Measurements from ENCODE around the gene PLCB1.

The PLCB1 gene

DNA sequence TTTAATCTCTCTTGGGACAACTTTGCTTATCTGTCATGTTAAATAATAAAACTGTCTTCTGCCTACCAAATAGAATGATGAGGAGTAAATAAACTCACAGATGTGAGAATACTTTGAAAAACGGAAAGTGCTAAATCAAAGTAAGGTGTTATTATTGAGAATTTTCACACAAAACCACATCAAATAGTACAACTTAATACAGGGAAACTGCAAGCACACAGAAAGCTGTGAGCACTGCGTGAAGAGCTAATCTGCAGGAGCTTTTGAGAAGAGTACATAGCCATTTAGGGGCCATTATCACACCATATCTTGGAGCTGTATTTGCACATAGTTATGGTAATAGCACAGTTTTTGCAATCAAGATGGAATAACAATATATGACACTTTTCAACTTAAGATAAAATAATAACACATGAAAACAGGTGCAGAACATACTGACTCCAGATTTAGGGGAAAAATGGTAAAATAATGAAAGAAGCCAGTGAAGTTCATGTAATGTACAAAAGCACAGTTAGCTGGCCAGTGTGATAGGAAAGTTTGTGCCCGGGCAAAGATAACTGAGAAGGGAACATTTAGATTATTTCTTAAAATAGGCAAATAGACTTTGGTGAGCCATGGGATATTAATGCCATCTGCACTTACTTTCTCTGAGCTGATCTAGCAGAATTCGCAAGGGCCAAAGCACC, 538.3 kb downstream of the PLCB1 start:
- no peak for FAIRE-seq

DNA sequence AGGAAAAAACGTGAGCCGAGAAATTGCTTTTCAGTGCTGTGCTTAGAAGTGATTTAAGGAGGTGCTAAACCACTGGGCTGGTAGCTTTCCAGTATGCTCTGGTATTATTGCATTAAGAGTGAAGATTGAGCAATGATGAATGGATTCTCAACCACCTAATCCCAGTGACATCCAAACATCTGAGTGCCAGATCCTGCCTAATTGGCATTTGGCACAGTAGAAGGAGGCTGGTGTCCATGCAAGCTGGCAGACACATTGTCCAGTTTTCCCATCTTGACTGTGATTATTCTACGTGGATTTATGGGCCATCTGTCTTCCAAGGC, 538.8 kb downstream of the PLCB1 start:
- no peak for FAIRE-seq

DNA sequence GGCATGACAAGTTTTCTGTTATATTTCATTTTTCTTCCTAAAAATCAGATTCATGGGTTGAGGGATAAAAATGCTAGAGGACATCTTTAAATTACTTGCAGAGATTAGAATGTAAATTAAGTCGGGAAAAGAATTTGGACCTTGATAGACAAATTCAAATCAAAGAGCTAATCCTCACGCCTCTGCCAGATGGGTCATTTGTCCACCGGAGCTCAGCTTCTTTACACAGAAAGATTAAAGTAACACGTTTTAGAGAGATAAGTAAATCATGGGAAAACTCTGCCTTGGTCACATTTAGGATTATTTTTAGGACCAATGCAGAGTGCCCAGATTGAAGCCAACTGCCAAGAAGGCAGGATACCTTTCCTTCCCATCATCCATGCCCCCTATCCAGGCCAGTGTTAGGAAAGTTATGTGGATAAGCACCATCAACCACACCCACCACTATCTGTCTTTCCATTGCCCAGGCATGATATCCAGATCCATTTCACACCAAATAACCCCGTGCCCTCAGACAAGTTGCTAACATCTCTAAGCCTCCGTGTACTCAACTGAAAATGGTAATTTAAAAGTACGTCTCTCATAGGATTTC, 539.4 kb downstream of the PLCB1 start:
- no peak for FAIRE-seq

DNA sequence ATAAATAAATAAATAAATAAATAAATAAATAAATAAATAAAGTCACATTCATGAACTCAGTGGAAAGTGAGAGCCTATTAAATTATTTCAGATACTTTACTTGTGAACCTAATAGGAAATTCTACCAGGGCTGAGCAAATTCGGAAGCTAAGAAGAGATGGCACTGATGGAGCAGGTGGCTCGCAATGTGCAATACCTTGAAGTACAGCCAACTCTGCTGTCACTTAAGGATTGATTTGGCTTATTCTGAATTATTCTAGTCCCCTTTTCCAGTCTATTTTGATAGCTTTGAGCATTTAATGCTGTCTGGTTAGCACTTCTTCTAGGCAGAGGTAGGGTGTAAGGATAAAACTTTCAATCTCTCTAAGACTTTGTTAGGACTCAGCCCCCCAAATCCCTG, 541.0 kb downstream of the PLCB1 start:
- FAIRE-seq, result no peak

DNA sequence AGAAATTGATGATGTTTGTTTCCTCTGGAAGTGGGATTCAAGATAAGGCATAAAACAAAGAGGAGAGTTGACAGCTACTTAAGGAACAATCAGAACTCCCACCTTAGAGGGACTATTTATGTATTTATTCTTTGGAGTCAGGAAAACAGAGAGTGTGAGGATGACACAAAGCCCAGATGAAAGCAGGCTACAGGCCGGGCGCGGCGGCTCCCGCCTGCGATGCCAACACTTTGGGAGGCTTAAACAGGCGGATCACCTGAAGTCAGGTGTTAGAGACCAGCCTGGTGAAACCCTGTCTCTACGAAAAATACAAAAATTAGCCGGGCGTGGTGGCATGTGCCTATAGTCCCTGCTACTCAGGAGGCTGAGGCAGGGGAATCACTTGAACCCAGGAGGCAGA, 543.8 kb downstream of the PLCB1 start:
- FAIRE-seq, result no peak

DNA sequence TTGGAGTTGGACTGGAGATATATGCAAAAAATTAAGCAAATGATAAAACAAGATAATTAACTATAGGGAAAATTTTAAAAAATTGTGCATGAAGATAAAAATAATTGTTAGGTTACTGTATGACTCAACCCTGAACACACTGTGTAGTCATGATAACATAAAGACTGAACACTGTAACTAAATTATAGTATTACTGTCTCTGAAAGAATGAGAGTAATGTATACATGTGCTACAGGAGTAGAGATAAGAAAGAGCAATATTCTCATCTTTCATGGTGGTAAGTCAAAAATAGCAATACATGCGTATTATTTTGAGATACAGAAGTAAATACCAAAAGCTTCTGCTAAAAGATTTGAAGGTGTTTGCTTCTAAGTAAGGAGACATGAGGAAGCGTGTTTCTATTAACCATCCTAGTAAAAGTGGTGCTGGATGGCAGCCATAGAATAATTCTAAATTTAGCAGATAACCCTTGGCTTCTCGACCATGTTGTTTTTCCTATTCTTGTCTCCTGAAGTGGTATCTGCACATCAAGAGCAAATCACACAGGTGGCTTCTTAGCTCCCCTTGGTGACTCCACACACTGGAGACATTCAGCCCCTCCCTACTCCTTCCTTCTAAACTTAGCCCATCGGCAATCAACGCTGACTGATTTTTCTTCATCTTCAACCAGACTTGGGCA, 546.2 kb downstream of the PLCB1 start:
- no peak for FAIRE-seq

DNA sequence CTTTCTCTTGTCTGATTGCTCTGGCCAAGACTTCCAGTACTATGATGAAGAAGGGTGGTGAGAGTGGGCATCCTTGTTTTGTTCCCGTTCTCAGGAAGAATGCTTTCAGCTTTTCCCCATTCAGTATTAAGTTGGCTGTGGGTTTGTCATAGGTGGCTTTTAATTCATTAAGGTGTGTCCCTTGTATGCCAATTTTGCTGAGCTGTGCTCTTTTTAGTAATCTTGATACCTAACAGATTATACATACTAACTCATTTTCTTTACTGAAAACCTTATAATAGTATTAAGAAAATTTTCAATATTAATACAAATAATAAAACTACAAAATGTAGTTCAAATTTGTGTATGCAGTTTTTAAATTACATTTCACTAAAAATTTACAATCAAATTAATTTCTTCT, 557.3 kb downstream of the PLCB1 start:
- FAIRE-seq, result no peak

DNA sequence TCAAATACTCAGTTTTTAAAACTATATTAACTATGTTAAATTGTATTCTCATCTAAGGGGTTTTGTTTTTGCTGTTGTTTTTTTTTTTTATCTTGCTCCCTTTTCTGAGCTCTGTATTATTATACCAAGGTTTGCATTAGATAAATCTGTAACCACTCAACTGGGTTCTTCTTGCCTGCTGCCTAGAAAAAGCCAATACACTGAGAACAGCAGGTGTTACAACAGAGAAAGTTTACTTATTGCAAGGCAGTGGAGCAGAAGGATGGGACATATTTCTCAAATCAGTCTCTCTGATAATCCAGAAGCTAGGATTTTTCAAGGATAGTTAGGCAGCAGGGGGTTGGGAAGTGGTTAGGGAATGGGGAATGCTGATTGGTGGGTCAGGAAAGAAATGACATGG, 558.0 kb downstream of the PLCB1 start:
- no peak for FAIRE-seq

DNA sequence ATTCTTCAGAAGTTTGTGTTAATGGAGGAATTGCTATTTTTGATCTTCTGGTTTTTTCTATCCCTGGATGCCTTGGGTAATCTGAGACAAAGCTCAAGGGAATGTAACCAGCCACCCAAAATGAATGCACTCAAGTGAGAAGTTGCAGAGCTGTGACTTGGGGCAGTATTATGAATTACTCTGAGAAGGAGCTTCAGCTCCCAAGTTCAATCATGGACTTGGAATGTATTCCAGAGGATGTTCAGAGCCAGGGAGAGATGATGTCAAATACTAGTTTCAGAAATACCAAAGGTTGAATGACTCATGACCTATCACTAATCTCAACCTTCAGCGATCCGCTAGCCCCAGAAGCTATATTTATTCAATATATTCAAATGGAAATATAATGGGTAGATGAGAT, 561.6 kb downstream of the PLCB1 start:
- FAIRE-seq, result no peak

DNA sequence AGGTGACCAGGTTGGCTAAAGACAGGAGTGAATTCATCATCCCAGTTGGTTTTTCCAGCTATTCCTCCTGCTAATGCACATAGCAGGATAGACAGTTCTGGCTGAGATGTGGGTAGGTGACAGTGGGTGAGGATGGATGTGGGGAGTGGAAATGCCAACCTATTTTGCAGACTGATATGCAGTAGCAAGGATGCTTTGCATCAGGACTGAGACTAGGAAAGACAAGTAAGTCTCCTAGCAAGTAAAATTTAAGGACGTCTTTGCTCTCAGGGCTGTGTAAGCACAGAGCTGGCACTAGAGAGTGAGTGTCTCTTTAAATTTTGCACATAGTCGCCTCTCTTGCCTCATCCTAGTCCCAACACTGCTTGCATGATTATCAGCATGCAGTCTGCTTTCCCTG, 568.7 kb downstream of the PLCB1 start:
- FAIRE-seq, result no peak

DNA sequence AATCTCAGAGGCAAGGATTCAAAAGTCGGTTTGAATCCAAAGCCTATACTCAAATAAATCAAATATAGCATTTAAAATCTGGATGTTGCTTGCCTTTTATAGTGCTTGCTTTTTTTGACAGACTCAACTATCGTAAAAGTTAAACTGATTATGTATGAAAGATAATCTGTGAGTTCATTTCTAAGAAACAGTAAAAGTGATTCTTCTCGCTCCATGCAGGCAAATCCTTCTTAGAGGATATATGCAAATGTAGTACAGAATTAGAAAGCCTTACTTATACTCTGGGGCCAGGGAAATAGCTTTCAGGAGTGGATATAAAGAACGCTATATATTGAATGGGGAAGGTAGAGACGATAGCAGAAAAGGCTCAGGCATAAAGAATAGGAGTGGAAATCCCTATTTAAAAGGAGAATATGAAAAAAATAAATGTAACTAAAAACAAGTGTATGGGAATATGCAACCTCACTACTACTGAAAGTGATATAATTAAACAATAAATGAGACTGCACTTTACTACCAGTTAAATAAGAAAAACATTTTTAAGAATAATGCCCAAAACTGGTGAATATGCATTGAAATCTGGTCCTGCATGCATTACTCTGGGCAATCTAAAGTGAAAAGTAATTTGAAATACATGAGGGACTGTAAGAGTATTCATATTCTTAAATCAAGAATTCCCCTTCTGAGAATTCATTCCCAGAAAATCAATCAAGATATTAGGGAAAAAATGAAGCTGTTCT, 575.1 kb downstream of the PLCB1 start:
- FAIRE-seq, result no peak

DNA sequence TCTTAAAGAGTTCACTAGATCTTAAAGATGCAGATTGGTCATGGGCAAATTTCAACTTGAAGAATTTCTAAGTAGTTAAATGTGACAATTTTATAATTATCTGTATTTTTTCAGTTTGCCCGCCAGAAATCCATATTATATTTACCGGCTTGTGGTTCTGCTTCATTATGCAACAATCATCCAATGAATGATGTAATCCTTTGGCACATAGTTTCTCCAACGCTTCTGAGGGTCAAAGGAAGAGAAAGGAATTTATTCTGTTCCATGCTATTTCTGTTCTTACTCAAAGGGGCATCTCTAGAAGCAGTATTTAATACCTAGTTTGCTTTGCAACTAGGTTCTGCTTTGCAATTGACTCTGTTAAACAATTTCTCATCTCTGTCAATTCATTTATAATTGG, 577.6 kb downstream of the PLCB1 start:
- FAIRE-seq, result no peak

DNA sequence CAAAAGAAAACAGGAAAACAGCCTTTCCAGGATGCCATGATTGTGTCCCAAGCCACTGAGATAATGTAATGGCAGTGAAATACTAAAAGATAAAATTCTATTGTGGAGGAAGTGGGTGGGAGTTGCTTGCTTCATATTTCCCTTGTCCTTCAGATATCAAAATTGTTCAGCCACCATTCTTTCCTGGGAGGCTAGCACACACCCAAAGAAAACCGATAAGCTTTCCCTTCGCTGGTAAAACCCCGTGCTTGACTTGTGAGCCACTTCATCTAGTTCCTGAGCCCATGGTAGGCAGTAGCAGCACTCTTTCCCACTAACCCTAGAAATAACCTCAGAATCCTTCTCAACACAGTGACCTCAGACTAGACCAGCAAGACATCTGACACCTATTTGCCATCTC, 579.4 kb downstream of the PLCB1 start:
- no peak for FAIRE-seq

DNA sequence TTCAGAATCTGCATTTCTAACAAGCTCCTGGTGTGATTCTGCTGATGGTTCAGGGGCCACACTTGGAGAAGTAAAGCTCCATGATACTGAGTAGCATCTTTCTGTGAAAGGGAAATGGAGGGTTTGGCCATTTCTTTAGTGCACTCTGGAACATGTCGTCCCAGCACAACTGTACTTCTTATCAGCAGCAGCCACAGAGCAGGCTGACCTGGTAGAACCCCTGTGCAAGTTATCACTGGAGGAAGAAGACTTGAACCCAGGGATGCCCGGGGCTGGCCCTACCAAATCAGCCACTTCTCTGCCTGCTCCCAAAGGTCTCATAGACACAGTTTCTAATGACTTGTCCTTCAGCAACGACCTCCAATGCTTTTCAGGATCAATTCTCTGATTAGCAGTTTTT, 582.1 kb downstream of the PLCB1 start:
- no peak for FAIRE-seq

DNA sequence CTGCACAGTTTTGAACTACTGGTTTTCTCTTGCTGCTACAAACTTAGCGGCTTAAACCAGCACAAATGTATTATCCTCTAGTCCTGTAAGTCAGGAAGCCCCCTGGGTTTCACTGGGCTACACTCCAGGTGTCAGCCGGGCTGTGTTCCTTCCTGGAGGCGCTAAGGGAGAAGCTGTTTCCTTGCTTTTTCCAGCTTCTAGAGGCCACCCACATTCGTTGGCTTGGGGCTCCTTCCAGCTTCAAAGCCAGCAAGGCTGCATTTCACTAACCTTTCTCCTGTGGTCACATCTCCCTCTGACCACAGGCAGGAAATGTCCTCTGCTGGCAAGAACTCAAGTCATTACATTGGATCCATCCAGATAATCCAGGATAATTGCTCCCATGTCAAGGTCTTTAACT, 586.2 kb downstream of the PLCB1 start:
- no peak for FAIRE-seq

DNA sequence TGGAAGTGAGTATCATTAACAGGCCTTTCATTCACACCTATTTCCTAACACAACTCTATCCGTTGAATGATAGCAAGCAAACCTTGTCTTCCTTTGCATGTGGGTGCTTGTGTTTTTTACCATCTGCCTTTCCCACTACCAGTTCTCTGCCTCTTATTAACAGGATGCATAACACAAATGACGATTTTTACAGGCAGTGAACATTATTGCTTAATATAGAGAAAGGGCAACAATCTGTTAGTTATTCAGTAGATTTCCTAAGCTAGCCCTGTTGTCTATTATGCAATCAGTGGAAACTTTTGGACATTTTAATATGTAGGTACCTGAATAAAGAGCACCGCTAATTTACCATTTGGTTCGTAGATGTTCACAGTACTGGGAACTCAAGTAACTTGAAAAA, 588.0 kb downstream of the PLCB1 start:
- FAIRE-seq, result no peak

DNA sequence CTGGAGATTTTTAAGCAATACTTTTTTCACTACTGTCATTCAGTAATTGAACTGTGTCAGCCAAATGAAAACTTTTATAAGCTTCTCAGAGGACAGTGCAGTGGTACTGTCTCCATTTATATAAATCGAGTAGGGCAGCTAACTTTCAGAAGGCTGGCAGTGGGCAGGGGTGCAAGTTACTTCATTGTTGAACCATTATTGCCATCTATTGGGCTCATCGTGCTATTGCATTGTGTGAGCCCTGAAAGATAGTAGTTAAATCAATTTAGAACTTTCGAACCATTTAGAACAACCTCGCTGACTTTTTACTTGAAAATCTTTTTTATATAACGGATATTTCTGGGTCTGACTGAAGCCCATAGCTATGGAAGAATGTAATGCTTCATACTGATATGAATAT, 589.0 kb downstream of the PLCB1 start:
- no peak for FAIRE-seq

DNA sequence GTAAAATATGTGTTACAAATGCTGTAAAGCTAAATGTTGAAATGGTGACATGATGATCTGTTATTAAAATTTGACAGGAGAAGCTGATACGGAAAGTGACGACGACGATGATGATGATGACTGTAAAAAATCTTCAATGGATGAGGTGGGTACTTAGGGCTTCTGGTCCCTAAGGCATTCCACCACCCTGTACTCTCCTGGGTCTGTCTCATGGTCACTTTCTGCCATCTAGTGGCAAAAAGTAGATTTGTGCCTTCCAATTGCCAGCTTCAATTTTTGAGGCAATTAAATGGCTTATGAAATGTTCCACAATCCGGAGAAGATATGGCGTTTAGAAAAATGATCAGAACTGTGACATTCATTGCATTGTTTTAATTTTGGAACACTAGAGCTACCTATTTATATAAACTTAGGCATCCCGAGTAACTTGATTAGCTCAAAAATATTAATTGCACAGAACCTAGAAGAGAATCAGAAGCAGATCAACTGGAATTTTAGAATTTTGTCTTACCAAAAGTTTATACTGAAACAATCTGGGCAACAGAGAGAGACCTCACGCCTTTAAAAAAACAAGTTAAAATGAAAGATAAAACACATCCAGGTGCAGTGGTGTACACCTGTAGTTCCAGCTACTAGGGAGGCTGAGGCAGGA, 590.3 kb downstream of the PLCB1 start:
- FAIRE-seq, result peak; percentile 24

DNA sequence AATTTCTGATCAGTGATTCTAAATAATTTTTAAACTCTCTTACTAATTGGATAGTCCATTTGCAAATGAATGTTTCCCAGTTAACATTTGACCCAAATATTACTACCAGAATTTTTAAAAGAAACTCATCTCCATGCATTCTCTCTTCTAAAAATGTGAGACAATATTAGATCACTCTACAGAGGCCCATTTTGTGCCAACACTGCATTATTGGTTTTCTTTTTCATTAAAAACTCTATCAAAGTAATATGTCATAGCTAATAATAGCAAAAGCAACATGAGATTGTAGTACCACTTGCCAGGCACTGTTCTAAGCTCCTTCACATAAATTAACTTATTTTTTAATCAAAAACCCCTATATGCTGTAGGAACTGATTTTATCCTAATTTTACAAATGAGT, 591.2 kb downstream of the PLCB1 start:
- no peak for FAIRE-seq

DNA sequence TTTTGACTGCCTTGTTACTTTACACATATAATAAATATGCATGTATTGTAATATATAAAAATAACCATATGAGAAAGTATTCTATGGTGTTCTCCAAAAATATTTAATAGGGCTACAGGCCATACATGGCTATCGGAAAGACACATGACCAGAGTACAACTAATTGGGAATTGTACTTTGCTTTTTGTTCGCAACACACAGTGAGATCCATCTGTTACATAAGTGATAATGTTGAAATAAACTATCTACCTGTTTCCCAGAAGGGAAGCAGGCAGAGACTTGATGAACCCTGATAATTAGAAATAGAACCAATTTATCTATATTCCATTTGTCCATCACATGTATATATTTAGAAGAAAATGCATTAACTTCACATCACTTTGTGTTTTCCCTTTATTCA, 592.8 kb downstream of the PLCB1 start:
- FAIRE-seq, result no peak

DNA sequence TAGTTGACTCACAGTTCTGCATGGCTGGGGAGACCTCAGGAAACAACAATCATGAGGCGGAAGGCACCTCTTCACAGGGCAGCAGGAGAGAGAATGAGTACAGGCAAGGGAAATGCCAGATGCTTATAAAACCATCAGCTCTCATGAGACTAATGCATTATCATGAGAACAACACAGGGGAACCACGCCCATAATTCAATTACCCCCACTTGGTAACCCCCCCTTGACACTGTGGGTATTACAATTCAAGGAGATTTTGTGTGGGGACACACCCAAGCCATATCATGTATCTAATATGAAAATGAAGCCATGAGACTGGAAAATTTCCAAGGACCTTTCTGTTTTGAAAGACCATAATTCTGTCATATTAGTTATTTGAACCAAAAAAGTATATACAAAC, 594.4 kb downstream of the PLCB1 start:
- no peak for FAIRE-seq

DNA sequence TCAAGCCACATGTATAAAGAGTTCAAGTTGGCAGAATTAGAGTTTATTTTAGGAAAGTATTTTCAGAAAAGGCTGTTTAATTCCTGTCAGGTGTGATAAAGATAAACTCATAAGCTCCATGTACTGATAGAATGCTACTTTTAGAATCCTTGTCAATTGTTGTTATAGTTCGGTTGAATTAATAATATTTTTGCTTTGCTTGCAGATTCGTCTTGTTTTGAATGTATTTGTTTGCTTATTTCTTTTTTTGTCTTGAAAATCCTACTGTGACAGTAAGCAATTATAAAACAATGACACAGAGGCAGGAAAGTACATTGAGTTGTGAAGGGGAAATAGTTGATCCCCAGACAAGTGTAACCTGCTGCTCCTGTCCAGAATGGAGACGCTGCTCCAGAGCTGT, 602.9 kb downstream of the PLCB1 start:
- no peak for FAIRE-seq

DNA sequence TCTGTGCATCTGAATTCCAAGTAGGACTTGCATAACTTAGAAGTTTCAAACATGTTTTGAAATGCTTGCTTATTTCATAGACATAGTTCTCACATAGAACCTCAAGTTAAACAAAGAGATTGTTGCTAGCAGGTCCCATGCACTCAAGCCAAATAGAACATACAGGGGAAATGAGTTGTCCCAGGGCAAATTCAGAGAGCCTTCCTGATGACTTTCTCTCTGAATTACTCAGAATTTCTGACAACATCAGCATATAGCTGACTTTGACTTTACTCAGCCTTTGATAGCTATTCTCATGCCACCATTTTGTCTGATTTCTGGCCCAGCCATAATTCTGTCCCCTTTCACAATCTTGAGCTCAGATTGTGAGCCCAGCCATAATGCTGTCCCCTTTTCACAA, 603.6 kb downstream of the PLCB1 start:
- FAIRE-seq, result no peak

DNA sequence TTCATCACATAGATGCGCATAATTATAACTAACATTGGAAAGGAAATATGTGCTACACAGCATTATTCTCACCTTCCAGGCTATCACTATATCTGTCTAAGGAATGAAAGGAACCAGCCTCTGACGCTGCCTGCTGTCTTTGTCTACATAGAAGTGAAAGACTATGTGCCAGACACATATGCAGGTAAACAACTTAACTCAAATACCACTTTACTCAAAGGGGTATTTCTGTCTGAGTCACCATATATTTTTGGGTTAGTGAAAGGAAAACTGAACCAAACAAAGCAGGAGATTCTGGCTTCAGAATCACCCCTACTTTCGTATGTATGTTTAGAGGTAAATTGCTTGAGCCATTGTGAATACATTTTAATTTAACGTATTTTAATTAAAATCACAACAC, 608.2 kb downstream of the PLCB1 start:
- no peak for FAIRE-seq
